ENCODE results near the gene CASP3.
"Not testable (repeated sequence)": the region's sequence is repeated elsewhere in the genome, so short reads cannot be mapped to it uniquely, and the experiment has no call there.

CASP3 gene

GRCh38 chr4:184596617-184597185, 52.5 kb downstream of the CASP3 start:
- DNase-seq (ENCODE audit: low read depth in 2 of 2) = no peak

GRCh38 chr4:184596044-184596616, 53.1 kb downstream of the CASP3 start:
- DNase-seq (ENCODE audit: low read depth in 2 of 2) = no peak

- DNase-seq (ENCODE audit: low read depth in 2 of 2) = no peak
These were observed 53.8 kb downstream of the CASP3 start for GRCh38 chr4:184595430-184595829.

- no peak for DNase-seq (ENCODE audit: low read depth in 2 of 2)
These were observed 55.8 kb downstream of the CASP3 start for GRCh38 chr4:184593461-184593860.

GRCh38 chr4:184591747-184592270, 57.4 kb downstream of the CASP3 start:
- not testable (repeated sequence) for DNase-seq (ENCODE audit: low read depth in 2 of 2)

GRCh38 chr4:184591070-184591677, 58.1 kb downstream of the CASP3 start:
- no peak for DNase-seq (ENCODE audit: low read depth in 2 of 2)

GRCh38 chr4:184590196-184590595, 59.1 kb downstream of the CASP3 start:
- no peak for DNase-seq (ENCODE audit: low read depth in 2 of 2)

- no peak for DNase-seq (ENCODE audit: low read depth in 2 of 2)
These were observed 60.4 kb downstream of the CASP3 start for GRCh38 chr4:184588893-184589292.

GRCh38 chr4:184587701-184588100, 61.5 kb downstream of the CASP3 start:
- DNase-seq (ENCODE audit: low read depth in 2 of 2) = no peak

- no peak for DNase-seq (ENCODE audit: low read depth in 2 of 2)
These were observed 62.0 kb downstream of the CASP3 start for GRCh38 chr4:184587221-184587620.

GRCh38 chr4:184583738-184584502, 65.3 kb downstream of the CASP3 start:
- DNase-seq (ENCODE audit: low read depth in 2 of 2) = no peak
